H9 (cell line): ENCODE results near the gene SIL1. TPM values are rescaled to one million over a fixed set of nuclear protein-coding genes. Genes with fewer than 3 reads are reported as not detected.
"Not testable (repeated sequence)": the region's sequence is repeated elsewhere in the genome, so short reads cannot be mapped to it uniquely, and the experiment has no call there.

Experiments used
- DNase-seq: peaks from one replicate; pipeline ENCODE4 v3.0.0-alpha.2; 2017
- H2AFZ ChIP-seq: one replicate; pipeline ENCODE4 v1.6.1; 2013; ENCODE audit warnings: mild to moderate bottlenecking, low read length, control low read depth, moderate library complexity
- H2AK5ac ChIP-seq: 2 replicates; pipeline ENCODE4 v1.6.1; 2013; ENCODE audit warnings: low read length, control low read depth, mixed read lengths; ENCODE audit not compliant: insufficient read length
- H2BK120ac ChIP-seq: one replicate; pipeline ENCODE4 v1.6.1; 2013; ENCODE audit warnings: low read depth, mild to moderate bottlenecking, low read length, control low read depth, inconsistent platforms; ENCODE audit not compliant: poor library complexity, severe bottlenecking
- H2BK12ac ChIP-seq: 2 replicates; pipeline ENCODE4 v1.6.1; 2013; ENCODE audit warnings: low read length, control low read depth, mixed read lengths, low read depth; ENCODE audit not compliant: insufficient read length
- H2BK15ac ChIP-seq: 2 replicates; pipeline ENCODE4 v1.6.1; 2013; ENCODE audit warnings: low read depth, low read length, control low read depth
- H2BK20ac ChIP-seq: one replicate; pipeline ENCODE4 v1.6.1; 2013; ENCODE audit warnings: low read depth, mild to moderate bottlenecking, low read length, control low read depth, inconsistent platforms; ENCODE audit not compliant: poor library complexity, severe bottlenecking
- H2BK5ac ChIP-seq: 2 replicates; pipeline ENCODE4 v1.6.1; 2013; ENCODE audit warnings: low read length, control low read depth, mixed read lengths; ENCODE audit not compliant: insufficient read length
- H3K14ac ChIP-seq: 2 replicates; pipeline ENCODE4 v1.6.1; 2013; ENCODE audit warnings: low read length, control low read depth; ENCODE audit not compliant: insufficient read depth
- H3K18ac ChIP-seq: 2 replicates; pipeline ENCODE4 v1.6.1; 2013; ENCODE audit warnings: low read depth, mild to moderate bottlenecking, mixed read lengths, low read length, control low read depth; ENCODE audit not compliant: insufficient read length
- H3K23ac ChIP-seq: 2 replicates; pipeline ENCODE4 v1.6.1; 2013; ENCODE audit warnings: low read length, control low read depth, mixed read lengths, low read depth; ENCODE audit not compliant: insufficient read length
- H3K23me2 ChIP-seq: 2 replicates; pipeline ENCODE4 v1.6.1; 2013; ENCODE audit warnings: low read depth, mild to moderate bottlenecking, mixed read lengths, low read length, control low read depth; ENCODE audit not compliant: insufficient read length, poor library complexity, severe bottlenecking
- H3K27ac ChIP-seq: 2 replicates; pipeline ENCODE4 v1.5.1; 2013; ENCODE audit warnings: low read length, control low read depth, mixed read lengths, low read depth; ENCODE audit not compliant: insufficient read length
- H3K27me3 ChIP-seq: 2 replicates; pipeline ENCODE4 v1.6.1; 2013; ENCODE audit warnings: low read length, control low read depth, inconsistent platforms; ENCODE audit not compliant: insufficient read depth
- H3K4ac ChIP-seq: 2 replicates; pipeline ENCODE4 v1.6.1; 2013; ENCODE audit warnings: low read depth, mild to moderate bottlenecking, control low read depth, inconsistent platforms, low read length, moderate library complexity
- H3K4me1 ChIP-seq: 2 replicates; pipeline ENCODE4 v1.6.1; 2013; ENCODE audit warnings: low read length, control low read depth, inconsistent platforms; ENCODE audit not compliant: insufficient read depth
- H3K4me2 ChIP-seq: 2 replicates; pipeline ENCODE4 v1.6.1; 2013; ENCODE audit warnings: low read length, control low read depth, mixed read lengths; ENCODE audit not compliant: insufficient read length, insufficient read depth
- H3K56ac ChIP-seq: 2 replicates; pipeline ENCODE4 v1.6.1; 2013; ENCODE audit warnings: low read depth, mild to moderate bottlenecking, mixed read lengths, low read length, control low read depth; ENCODE audit not compliant: insufficient read length
- H3K79me1 ChIP-seq: 2 replicates; pipeline ENCODE4 v1.6.1; 2013; ENCODE audit warnings: low read depth, mild to moderate bottlenecking, moderate library complexity, low read length, control low read depth, inconsistent platforms; ENCODE audit not compliant: insufficient read depth, poor library complexity, severe bottlenecking
- H3K79me2 ChIP-seq: 2 replicates; pipeline ENCODE4 v1.6.1; 2013; ENCODE audit warnings: low read length, control low read depth, inconsistent platforms; ENCODE audit not compliant: insufficient read depth
- H3K9ac ChIP-seq: 2 replicates; pipeline ENCODE4 v1.6.1; 2013; ENCODE audit warnings: low read length, control low read depth, mixed read lengths; ENCODE audit not compliant: insufficient read length; ENCODE audit errors: extremely low read depth
- H3K9me3 ChIP-seq: one replicate; pipeline ENCODE4 v1.6.1; 2013; ENCODE audit warnings: low read depth, low read length, inconsistent platforms; ENCODE audit not compliant: control insufficient read depth
- H3T11ph ChIP-seq: one replicate; pipeline ENCODE4 v1.6.1; 2013; ENCODE audit warnings: mild to moderate bottlenecking, low read length, control low read depth, inconsistent platforms
- H4K20me1 ChIP-seq: one replicate; pipeline ENCODE4 v1.6.1; 2013; ENCODE audit not compliant: control insufficient read depth, insufficient read length, insufficient read depth
- H4K5ac ChIP-seq: 2 replicates; pipeline ENCODE4 v1.6.1; 2013; ENCODE audit warnings: low read depth, mild to moderate bottlenecking, mixed read lengths, low read length, control low read depth; ENCODE audit not compliant: insufficient read length
- H4K8ac ChIP-seq: replicated peaks from 2 replicates; pipeline ENCODE4 v1.6.1; 2013; ENCODE audit warnings: low read length, control low read depth, mixed read lengths, low read depth; ENCODE audit not compliant: insufficient read length
- H4K91ac ChIP-seq: 2 replicates; pipeline ENCODE4 v1.6.1; 2013; ENCODE audit warnings: low read depth, mild to moderate bottlenecking, moderate library complexity, mixed read lengths, low read length, control low read depth; ENCODE audit not compliant: insufficient read length
- H3K27ac Mint-ChIP-seq, 3 experiments: 2 replicates in 2 of 3; 3 replicates in 1 of 3; pipeline ENCODE4 v1.8.0; 2020 to 2021; ENCODE audit warnings: mixed read lengths in 3 of 3, mild to moderate bottlenecking in 1 of 3, moderate library complexity in 1 of 3
- H3K27me3 Mint-ChIP-seq: 2 replicates; pipeline ENCODE4 v1.8.0; 2021; ENCODE audit warnings: low read depth, mild to moderate bottlenecking, moderate library complexity, mixed read lengths
- H3K36me3 Mint-ChIP-seq, 3 experiments: 2 replicates in 2 of 3; 3 replicates in 1 of 3; pipeline ENCODE4 v1.8.0; 2020 to 2021; ENCODE audit warnings: low read depth in 3 of 3, mixed read lengths in 3 of 3; ENCODE audit not compliant: insufficient read depth in 1 of 3
- H3K4me1 Mint-ChIP-seq, 2 experiments: 2 replicates each; pipeline ENCODE4 v1.8.0; 2020; ENCODE audit warnings: mixed read lengths in 2 of 2
- H3K4me3 Mint-ChIP-seq, 2 experiments: 2 replicates in 1 of 2; 3 replicates in 1 of 2; pipeline ENCODE4 v1.8.0; 2020 to 2021; ENCODE audit warnings: mild to moderate bottlenecking in 2 of 2, mixed read lengths in 2 of 2, moderate library complexity in 1 of 2
- H3K9me3 Mint-ChIP-seq, 2 experiments: 2 replicates in 1 of 2; 3 replicates in 1 of 2; pipeline ENCODE4 v1.8.0; 2020; ENCODE audit warnings: mild to moderate bottlenecking in 2 of 2, mixed read lengths in 2 of 2, moderate library complexity in 1 of 2
- WGBS: extraction: QIAGEN DNeasy Blood & Tissue Kit; methylation state at CpG from one replicate; pipeline ENCODE4 v1.1.7; 2013; ENCODE audit warnings: missing lambda C conversion rate, low lambda C conversion rate, mixed read lengths; ENCODE audit not compliant: insufficient read length; ENCODE audit errors: extremely low coverage; 5-methylcytosine and 5-hydroxymethylcytosine counted together
- total RNA-seq: library from RNA; stranded (reverse); gene quantifications from 2 replicates; pipeline ENCODE4 v1.2.1, GENCODE V29; 2021
- TF ChIP-seq, protein P1 (sequence below): fragments of 200-600 bp; sonication (generic); conservative IDR thresholded peaks from 3 replicates; pipeline ENCODE4 v1.8.0; 2021; ENCODE audit warnings: antibody characterized with exemption, mild to moderate bottlenecking

Gene SIL1
- total RNA-seq, 1 experiment from 2014 or later = 10.6 TPM

DNA sequence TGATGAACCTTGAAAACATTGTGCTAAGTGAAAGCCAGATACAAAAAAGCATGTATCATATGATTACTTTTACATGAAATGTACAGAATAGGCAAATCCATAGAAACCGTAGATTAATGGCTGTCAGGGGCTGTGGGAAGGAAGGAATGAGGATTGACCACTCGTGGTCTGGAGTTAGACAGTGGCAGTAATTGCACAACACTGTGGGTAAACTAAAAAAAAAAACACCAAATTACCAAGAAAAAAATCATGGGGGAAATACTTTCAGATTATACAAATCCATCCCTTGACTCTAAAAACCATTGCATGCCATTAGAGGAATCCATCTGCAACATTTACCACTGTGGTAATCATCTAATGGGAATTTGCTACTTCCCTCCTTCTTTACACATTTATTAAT is 140.0 kb downstream of the SIL1 start:
- no peaks in the 10 kb centered on the region for H3K79me2 ChIP-seq
- no peak overlapping the region for H3K9ac ChIP-seq
- no peak overlapping the region for H3K56ac ChIP-seq
- H4K20me1 ChIP-seq = no peaks in the 10 kb centered on the region
- H3K27me3 ChIP-seq = no peaks in the 10 kb centered on the region
- H2BK120ac ChIP-seq = no peak overlapping the region
- no peaks in the 10 kb centered on the region for H3K9me3 ChIP-seq
- peak overlapping the region in 1 of 2 experiments; percentile 39; a peak in 1 of 5 replicates for H3K4me3 Mint-ChIP-seq
- H2BK20ac ChIP-seq = no peak overlapping the region
- H3K79me1 ChIP-seq = no peaks in the 10 kb centered on the region
- TF ChIP-seq, protein P1, sequence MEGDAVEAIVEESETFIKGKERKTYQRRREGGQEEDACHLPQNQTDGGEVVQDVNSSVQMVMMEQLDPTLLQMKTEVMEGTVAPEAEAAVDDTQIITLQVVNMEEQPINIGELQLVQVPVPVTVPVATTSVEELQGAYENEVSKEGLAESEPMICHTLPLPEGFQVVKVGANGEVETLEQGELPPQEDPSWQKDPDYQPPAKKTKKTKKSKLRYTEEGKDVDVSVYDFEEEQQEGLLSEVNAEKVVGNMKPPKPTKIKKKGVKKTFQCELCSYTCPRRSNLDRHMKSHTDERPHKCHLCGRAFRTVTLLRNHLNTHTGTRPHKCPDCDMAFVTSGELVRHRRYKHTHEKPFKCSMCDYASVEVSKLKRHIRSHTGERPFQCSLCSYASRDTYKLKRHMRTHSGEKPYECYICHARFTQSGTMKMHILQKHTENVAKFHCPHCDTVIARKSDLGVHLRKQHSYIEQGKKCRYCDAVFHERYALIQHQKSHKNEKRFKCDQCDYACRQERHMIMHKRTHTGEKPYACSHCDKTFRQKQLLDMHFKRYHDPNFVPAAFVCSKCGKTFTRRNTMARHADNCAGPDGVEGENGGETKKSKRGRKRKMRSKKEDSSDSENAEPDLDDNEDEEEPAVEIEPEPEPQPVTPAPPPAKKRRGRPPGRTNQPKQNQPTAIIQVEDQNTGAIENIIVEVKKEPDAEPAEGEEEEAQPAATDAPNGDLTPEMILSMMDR = no peak
- no peak overlapping the region for H3K14ac ChIP-seq
- no peak overlapping the region for H3T11ph ChIP-seq
- peaks cover 7% of the 10 kb centered on the region; the same call in 1 of the 2 replicates for H3K4me1 ChIP-seq
- no peak overlapping the region for H2BK5ac ChIP-seq
- no peak overlapping the region for H4K5ac ChIP-seq
- H4K91ac ChIP-seq = no peak overlapping the region
- no peak overlapping the region for H3K18ac ChIP-seq
- H3K36me3 Mint-ChIP-seq = peaks cover 0 to 9% (median 3%) of the 10 kb centered on the region in 3 experiments; a peak in 3 of 7 replicates
- peaks cover 5% of the 10 kb centered on the region in 2 experiments; a peak in 2 of 5 replicates for H3K9me3 Mint-ChIP-seq
- no peak overlapping the region for H3K4me2 ChIP-seq
- no peak overlapping the region for H2AK5ac ChIP-seq
- peaks cover 22 to 31% of the 10 kb centered on the region in 2 experiments for H3K4me1 Mint-ChIP-seq
- H3K23ac ChIP-seq = no peak overlapping the region
- H3K4ac ChIP-seq = no peak overlapping the region
- H2BK12ac ChIP-seq = no peak overlapping the region
- no peak overlapping the region for H4K8ac ChIP-seq
- no CpG with 5 or more reads among the region's 2 CpGs for WGBS
- no peak for DNase-seq
- H3K23me2 ChIP-seq = no peaks in the 10 kb centered on the region
- no peak overlapping the region for H2BK15ac ChIP-seq
- no peak overlapping the region for H2AFZ ChIP-seq
- no peak overlapping the region for H3K27ac Mint-ChIP-seq
- no peak overlapping the region for H3K27ac ChIP-seq
- no peaks in the 10 kb centered on the region; the same call in 1 of the 2 replicates for H3K27me3 Mint-ChIP-seq

DNA sequence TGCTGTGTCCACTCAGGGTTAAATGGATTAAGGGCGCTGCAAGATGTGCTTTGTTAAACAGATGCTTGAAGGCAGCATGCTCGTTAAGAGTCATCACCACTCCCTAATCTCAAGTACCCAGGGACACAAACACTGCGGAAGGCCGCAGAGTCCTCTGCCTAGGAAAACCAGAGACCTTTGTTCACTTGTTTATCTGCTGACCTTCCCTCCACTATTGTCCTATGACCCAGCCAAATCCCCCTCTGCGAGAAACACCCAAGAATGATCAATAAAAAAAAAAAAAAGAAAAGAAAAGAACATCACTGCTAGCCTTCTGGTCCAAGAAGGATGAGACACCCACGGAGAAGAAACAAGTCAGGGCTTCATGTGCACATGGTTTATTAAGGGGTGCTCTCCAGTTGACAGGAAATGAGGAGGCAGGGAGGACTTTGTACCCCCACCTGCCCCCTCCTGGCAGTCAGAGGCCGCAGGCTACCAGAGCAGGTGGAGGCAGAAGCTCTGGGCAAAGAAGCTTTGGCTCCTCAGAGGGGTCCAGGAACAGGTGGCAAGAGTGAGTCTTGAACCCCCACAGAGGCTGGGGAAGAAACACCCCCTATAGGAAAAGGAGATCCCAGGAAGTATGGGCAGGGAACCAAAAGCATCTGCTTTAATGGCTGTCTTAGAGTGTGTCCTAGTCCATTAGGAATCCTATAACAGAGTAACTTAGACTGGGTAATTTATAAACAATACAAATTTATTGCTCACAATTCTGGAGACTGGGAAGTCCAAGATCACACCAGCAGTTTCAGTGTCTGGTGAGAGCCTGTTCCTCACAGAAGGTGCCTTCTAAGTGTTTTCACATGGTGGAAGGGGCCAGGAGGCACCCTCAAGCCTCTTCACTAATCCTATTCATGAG is 140.9 kb downstream of the SIL1 start:
- not testable (repeated sequence) for H3T11ph ChIP-seq, H4K5ac ChIP-seq, H3K4me1 ChIP-seq, H3K4ac ChIP-seq, H3K9me3 ChIP-seq, H3K4me2 ChIP-seq, H3K36me3 Mint-ChIP-seq, DNase-seq, H2AFZ ChIP-seq, H3K14ac ChIP-seq, H2BK15ac ChIP-seq, H3K23me2 ChIP-seq, H3K23ac ChIP-seq, H2BK5ac ChIP-seq, H3K4me3 Mint-ChIP-seq, H3K79me1 ChIP-seq, H3K9ac ChIP-seq, H4K20me1 ChIP-seq, H3K27me3 ChIP-seq, H3K18ac ChIP-seq, H3K27me3 Mint-ChIP-seq, H3K56ac ChIP-seq, H2BK12ac ChIP-seq, H4K8ac ChIP-seq, H4K91ac ChIP-seq, H3K9me3 Mint-ChIP-seq, H2BK120ac ChIP-seq, H3K27ac Mint-ChIP-seq, H3K27ac ChIP-seq, H2BK20ac ChIP-seq, H2AK5ac ChIP-seq, H3K79me2 ChIP-seq
- no CpG with 5 or more reads among the region's 7 CpGs for WGBS
- peaks cover 26 to 31% of the 10 kb centered on the region in 2 experiments for H3K4me1 Mint-ChIP-seq
